ENCODE results near the gene A1BG. TPM values are rescaled to one million over a fixed set of nuclear protein-coding genes. Genes with fewer than 3 reads are reported as not detected.

A1BG gene
- total and polyA plus RNA-seq, 2 of the 13 experiments (the other 11 are each of a cell fraction or from before 2014, with no cell fraction given): 14.7 to 41.4 TPM

- TF ChIP-seq ZNF318 (CRISPR knock-in tag; IDR thresholded peaks at IDR 0.05) (0 out of 2 replicates have a peak, but pooled peaks have one; percentile 27), ZBTB34 (CRISPR knock-in tag; IDR thresholded peaks at IDR 0.05) (0 out of 2 replicates have a peak, but pooled peaks have one; percentile 16), SOX6 (IDR thresholded peaks at IDR 0.05) (no peak), SOX6 (CRISPR knock-in tag; IDR thresholded peaks at IDR 0.05) (peak; percentile 56; the same call in 1 of the 2 replicates), EED (CRISPR knock-in tag; IDR thresholded peaks at IDR 0.05) (peak; percentile 83; the same call in 1 of the 2 replicates), RFX3 (CRISPR knock-in tag; IDR thresholded peaks at IDR 0.05) (0 out of 2 replicates have a peak, but pooled peaks have one; percentile 20), CTCF (CRISPR knock-in tag; IDR thresholded peaks at IDR 0.05) (peak; percentile 9; the same call in 1 of the 2 replicates), MTA1 (CRISPR knock-in tag; IDR thresholded peaks at IDR 0.05; ENCODE audit: borderline replicate concordance) (no peak), IKZF5 (CRISPR knock-in tag; IDR thresholded peaks at IDR 0.05) (peak; percentile 57; the same call in 1 of the 2 replicates), HMG20A (CRISPR knock-in tag; IDR thresholded peaks at IDR 0.05; ENCODE audit: borderline replicate concordance) (no peak), ZZZ3 (CRISPR knock-in tag; IDR thresholded peaks at IDR 0.05; ENCODE audit: borderline replicate concordance) (peak; percentile 82; the same call in 1 of the 2 replicates), ZNF207 (IDR thresholded peaks at IDR 0.05; ENCODE audit: borderline replicate concordance) (no peak), NR3C1 (CRISPR knock-in tag; IDR thresholded peaks at IDR 0.05) (no peak), MXI1 (IDR thresholded peaks at IDR 0.05; ENCODE audit: borderline replicate concordance, low read depth, low read length) (peak; percentile 74; the same call in 2 of the 3 replicates), DNMT3B (CRISPR knock-in tag; conservative IDR thresholded peaks at IDR 0.05) (peak; percentile 79; the same call in 1 of the 2 replicates), ZNF3 (CRISPR knock-in tag; IDR thresholded peaks at IDR 0.05) (no peak; the same call in 1 of the 2 replicates)
Observed at GRCh38 chr19:58326914-58327726, 26.2 kb downstream of the A1BG start, which contains the start of gene ZSCAN22 (continued).
